Natural killer cell (primary cell): ENCODE results near the gene HLA-DRA. TPM values are rescaled to one million over a fixed set of nuclear protein-coding genes. Genes with fewer than 3 reads are reported as not detected.
"Not testable (repeated sequence)": the region's sequence is repeated elsewhere in the genome, so short reads cannot be mapped to it uniquely, and the experiment has no call there.

Experiments used
- ATAC-seq, 3 donors: fragments of 150-1000 bp in 2 of 3; fragments of 200-7000 bp in 1 of 3; cut with Tn5 transposase; 1 replicate in 1 of 3; 2 replicates in 2 of 3; pipeline ENCODE4 v1.10.0; 2021; ENCODE audit warnings: mild to moderate bottlenecking in 2 of 3, moderate library complexity in 2 of 3
- DNase-seq, 2 donors: peaks; one replicate each; pipeline versions ENCODE4 v3.0.0 to v3.0.0-alpha.2; 2013 to 2021; ENCODE audit warnings: mixed read lengths in 1 of 2
- H3K27ac ChIP-seq: one replicate; pipeline ENCODE4 v1.5.1; 2013; ENCODE audit warnings: mild to moderate bottlenecking, low read length
- H3K27me3 ChIP-seq: one replicate; pipeline ENCODE4 v1.6.1; 2013; ENCODE audit warnings: low read length; ENCODE audit not compliant: control insufficient read depth, insufficient read depth
- H3K36me3 ChIP-seq: one replicate; pipeline ENCODE4 v1.6.1; 2013; ENCODE audit warnings: low read length; ENCODE audit not compliant: control insufficient read depth, insufficient read depth
- H3K4me1 ChIP-seq: one replicate; pipeline ENCODE4 v1.6.1; 2013; ENCODE audit warnings: low read length; ENCODE audit not compliant: control insufficient read depth, insufficient read depth
- H3K4me3 ChIP-seq: one replicate; pipeline ENCODE4 v1.5.1; 2013; ENCODE audit warnings: low read length
- H3K9me3 ChIP-seq: one replicate; pipeline ENCODE4 v1.6.1; 2013; ENCODE audit warnings: low read length; ENCODE audit not compliant: control insufficient read depth, insufficient read depth
- H3K27ac Mint-ChIP-seq, 2 donors: one replicate each; pipeline ENCODE4 v1.8.0; 2022; ENCODE audit warnings: mild to moderate bottlenecking in 2 of 2, mixed read lengths in 2 of 2, moderate library complexity in 1 of 2
- H3K27me3 Mint-ChIP-seq, 2 donors: one replicate each; pipeline ENCODE4 v1.8.0; 2022; ENCODE audit warnings: low read depth in 2 of 2, mixed read lengths in 2 of 2
- H3K36me3 Mint-ChIP-seq: one replicate; pipeline ENCODE4 v1.8.0; 2022; ENCODE audit warnings: mixed read lengths
- H3K4me1 Mint-ChIP-seq, 2 donors: one replicate each; pipeline ENCODE4 v1.8.0; 2022; ENCODE audit warnings: mixed read lengths in 2 of 2
- H3K4me3 Mint-ChIP-seq: one replicate; pipeline ENCODE4 v1.8.0; 2022; ENCODE audit warnings: mild to moderate bottlenecking, moderate library complexity, mixed read lengths
- H3K9me3 Mint-ChIP-seq, 2 donors: one replicate each; pipeline ENCODE4 v1.8.0; 2022; ENCODE audit warnings: mixed read lengths in 2 of 2
- WGBS: methylation state at CpG from one replicate; pipeline ENCODE4 v1.1.7; 2013; ENCODE audit warnings: missing lambda C conversion rate; ENCODE audit not compliant: insufficient coverage; 5-methylcytosine and 5-hydroxymethylcytosine counted together
- intact Hi-C: fragments of 100-400 bp; cut with micrococcal nuclease; formaldehyde crosslinking; loops from one replicate; pipeline ENCODE4 v1.14.2; 2022
- total RNA-seq, 4 donors: library from RNA; stranded (reverse); fragments of 120-200 nt in 1 of 4; gene quantifications; one replicate each; pipeline versions ENCODE4 v1.2.3 to v1.2.4, GENCODE V29; 2013 to 2022
- TF ChIP-seq, protein P1 (sequence below): fragments of 200-600 bp; IDR thresholded peaks from one replicate; pipeline ENCODE4 v1.8.0; 2022; ENCODE audit warnings: antibody characterized with exemption

Gene HLA-DRA
- total RNA-seq, 3 donors from 2014 or later (not counting 1 experiment from before 2014, with no cell fraction given) = 49.9 to 160 (median 123) TPM

DNA sequence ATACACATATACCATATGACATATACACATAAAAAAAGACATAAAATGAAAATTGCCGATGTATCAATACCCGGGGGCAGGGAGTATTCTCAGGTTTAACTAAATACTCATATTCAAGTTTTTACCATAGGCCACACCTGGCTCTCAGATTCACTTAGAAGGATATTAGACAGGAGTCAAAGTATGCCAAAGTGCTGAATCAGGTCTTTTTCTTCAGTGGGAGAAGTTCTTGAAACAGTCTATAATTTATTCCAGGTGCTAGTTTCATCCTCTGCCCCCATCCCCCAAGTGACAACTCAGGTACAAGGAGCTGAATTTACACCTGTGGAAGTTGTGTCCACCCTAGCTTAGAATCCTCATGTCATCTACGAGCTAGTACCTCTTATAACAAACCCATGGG lies 8.5 kb upstream of the HLA-DRA start:
- Histone ChIP-seq H3K9me3 (no peaks in the 10 kb centered on the region), H3K27ac (no peak overlapping the region), H3K36me3 (no peaks in the 10 kb centered on the region), H3K27me3 (no peaks in the 10 kb centered on the region), H3K4me3 (no peak overlapping the region), H3K4me1 (no peaks in the 10 kb centered on the region)
- Mint-ChIP-seq H3K36me3 (no peaks in the 10 kb centered on the region), H3K27ac (no peak overlapping the region), H3K4me1 (no peaks in the 10 kb centered on the region), H3K27me3 (peaks cover 7 to 12% of the 10 kb centered on the region in 2 donors), H3K4me3 (no peak overlapping the region), H3K9me3 (no peaks in the 10 kb centered on the region)
- DNase-seq (no peak), ATAC-seq (no peak)
- TF ChIP-seq, protein P1, sequence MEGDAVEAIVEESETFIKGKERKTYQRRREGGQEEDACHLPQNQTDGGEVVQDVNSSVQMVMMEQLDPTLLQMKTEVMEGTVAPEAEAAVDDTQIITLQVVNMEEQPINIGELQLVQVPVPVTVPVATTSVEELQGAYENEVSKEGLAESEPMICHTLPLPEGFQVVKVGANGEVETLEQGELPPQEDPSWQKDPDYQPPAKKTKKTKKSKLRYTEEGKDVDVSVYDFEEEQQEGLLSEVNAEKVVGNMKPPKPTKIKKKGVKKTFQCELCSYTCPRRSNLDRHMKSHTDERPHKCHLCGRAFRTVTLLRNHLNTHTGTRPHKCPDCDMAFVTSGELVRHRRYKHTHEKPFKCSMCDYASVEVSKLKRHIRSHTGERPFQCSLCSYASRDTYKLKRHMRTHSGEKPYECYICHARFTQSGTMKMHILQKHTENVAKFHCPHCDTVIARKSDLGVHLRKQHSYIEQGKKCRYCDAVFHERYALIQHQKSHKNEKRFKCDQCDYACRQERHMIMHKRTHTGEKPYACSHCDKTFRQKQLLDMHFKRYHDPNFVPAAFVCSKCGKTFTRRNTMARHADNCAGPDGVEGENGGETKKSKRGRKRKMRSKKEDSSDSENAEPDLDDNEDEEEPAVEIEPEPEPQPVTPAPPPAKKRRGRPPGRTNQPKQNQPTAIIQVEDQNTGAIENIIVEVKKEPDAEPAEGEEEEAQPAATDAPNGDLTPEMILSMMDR = no peak
- intact Hi-C loops = loop anchor here (5.0 kb wide), 1 partner anchor 366 kb away; no protein-coding TSS in a partner anchor
- 81% methylated on average over 1 of the region's 3 CpGs for WGBS

DNA sequence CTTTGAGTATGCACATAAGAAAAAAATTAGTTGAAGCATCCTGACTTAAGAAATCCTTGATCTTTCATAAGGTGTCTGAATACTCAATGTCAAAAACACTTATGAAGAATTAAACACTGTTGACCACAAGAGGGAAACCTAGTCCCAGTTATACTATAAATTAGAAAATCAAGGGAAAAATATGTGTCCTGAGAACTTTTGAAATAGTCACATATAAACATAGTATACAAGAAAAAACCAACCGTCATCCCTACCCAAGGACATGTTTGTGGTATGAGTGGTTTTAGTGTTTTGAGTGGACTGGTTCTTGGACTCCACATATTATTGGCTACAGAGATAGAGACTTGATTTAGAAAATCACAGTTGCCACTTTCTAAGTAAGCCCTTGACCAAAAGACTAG lies 7.6 kb upstream of the HLA-DRA start:
- intact Hi-C loops = loop anchor here (1.0 to 5.0 kb wide), 2 partner anchors 260 to 365 kb away; no protein-coding TSS in a partner anchor
- H3K27me3 Mint-ChIP-seq = peaks cover 7 to 12% of the 10 kb centered on the region in 2 donors
- DNase-seq = peak in 1 of 2 donors; percentile 66
- Histone ChIP-seq H3K36me3 (no peaks in the 10 kb centered on the region), H3K4me3 (no peak overlapping the region), H3K27me3 (no peaks in the 10 kb centered on the region), H3K27ac (no peak overlapping the region), H3K9me3 (no peaks in the 10 kb centered on the region), H3K4me1 (peaks cover 2% of the 10 kb centered on the region)
- H3K9me3 Mint-ChIP-seq = no peaks in the 10 kb centered on the region
- H3K36me3 Mint-ChIP-seq = no peaks in the 10 kb centered on the region
- no peak overlapping the region for H3K27ac Mint-ChIP-seq
- no peaks in the 10 kb centered on the region for H3K4me1 Mint-ChIP-seq
- TF ChIP-seq, protein P1 = peak; percentile 72
- H3K4me3 Mint-ChIP-seq = no peak overlapping the region
- ATAC-seq = peak in 2 of 3 donors; percentile 36 to 53
- no CpG with 5 or more reads among the region's 1 CpG for WGBS

DNA sequence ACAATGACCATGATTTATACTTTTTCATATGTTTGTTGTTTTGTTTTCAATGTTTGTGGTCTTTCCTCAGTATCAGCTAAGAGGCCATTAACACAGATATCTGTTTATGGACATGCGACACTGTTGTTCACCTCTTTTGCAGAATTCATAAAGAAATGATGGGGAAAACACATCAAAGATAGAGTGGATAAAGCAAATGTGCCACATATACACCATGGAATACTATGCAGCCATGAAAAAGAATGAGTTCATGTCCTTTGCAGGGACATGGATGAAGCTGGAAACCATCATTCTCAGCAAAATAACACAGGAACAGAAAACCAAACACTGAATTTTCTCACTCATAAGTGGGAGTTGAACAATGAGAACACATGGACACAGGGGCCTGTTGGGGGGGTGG lies 5.7 kb upstream of the HLA-DRA start:
- H3K9me3 Mint-ChIP-seq, H3K4me3 Mint-ChIP-seq, ATAC-seq, H3K27ac ChIP-seq, H3K36me3 Mint-ChIP-seq, H3K9me3 ChIP-seq, H3K27me3 ChIP-seq, H3K4me3 ChIP-seq, DNase-seq, H3K36me3 ChIP-seq, H3K27ac Mint-ChIP-seq, H3K4me1 Mint-ChIP-seq, H3K4me1 ChIP-seq: not testable (repeated sequence)
- H3K27me3 Mint-ChIP-seq = peaks cover 7 to 12% of the 10 kb centered on the region in 2 donors
- intact Hi-C loops = loop anchor here (5.0 kb wide), 1 partner anchor 363 kb away; no protein-coding TSS in a partner anchor
- WGBS = 100% methylated on average over 1 of the region's 1 CpG

DNA sequence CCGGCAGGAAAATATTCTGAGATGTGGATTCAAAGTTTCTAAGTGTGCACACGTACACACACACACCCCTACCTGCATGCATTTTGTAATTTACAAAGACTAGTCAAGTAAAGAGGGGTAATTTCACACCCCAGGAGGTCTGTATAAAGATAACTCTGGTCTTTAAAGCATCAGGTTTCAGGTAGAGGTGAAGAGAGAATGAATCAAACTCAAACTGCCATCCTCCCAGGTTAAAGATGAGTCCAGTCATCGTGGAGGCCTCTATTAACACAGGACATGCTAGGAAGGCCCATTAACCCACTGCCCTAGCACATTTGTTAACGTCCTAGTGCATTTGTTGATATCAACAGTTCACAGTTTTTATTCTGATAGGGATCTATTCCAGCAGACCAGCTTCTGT lies 3.5 kb upstream of the HLA-DRA start:
- Mint-ChIP-seq H3K27me3 (peaks cover 8 to 20% of the 10 kb centered on the region in 2 donors), H3K4me1 (peaks cover 9 to 12% of the 10 kb centered on the region in 2 donors), H3K9me3 (no peaks in the 10 kb centered on the region), H3K27ac (no peak overlapping the region), H3K4me3 (no peak overlapping the region), H3K36me3 (no peaks in the 10 kb centered on the region)
- Histone ChIP-seq H3K4me3 (no peak overlapping the region), H3K27ac (peak overlapping the region; percentile 88), H3K36me3 (no peaks in the 10 kb centered on the region), H3K27me3 (no peaks in the 10 kb centered on the region), H3K4me1 (peaks cover 6% of the 10 kb centered on the region), H3K9me3 (no peaks in the 10 kb centered on the region)
- no peak for ATAC-seq
- no peak for DNase-seq
- TF ChIP-seq, protein P1 = no peak
- 78% methylated on average over 2 of the region's 4 CpGs for WGBS
- intact Hi-C loops = no loop called here
